Lower leg skin (tissue), 4 donors: ENCODE measurements around the gene COPZ2. TPM values are rescaled to one million over a fixed set of nuclear protein-coding genes. Genes with fewer than 3 reads are reported as not detected.

Source experiments
- DNase-seq, 2 donors: peaks; one replicate each; pipeline ENCODE4 v3.0.0-alpha.2; 2019; ENCODE audit warnings: low spot score in 2 of 2
- H3K4me3 ChIP-seq: fragments of 200-600 bp; sonication (generic); 2 replicates; pipeline ENCODE4 v1.5.1; 2017; ENCODE audit warnings: mild to moderate bottlenecking, low read depth; ENCODE audit not compliant: poor library complexity, severe bottlenecking
- CTCF ChIP-seq, 3 donors: fragments of 450-650 bp; IDR thresholded peaks; one replicate each; pipeline ENCODE4 v1.5.1; 2016; ENCODE audit warnings: antibody characterized with exemption in 3 of 3, mild to moderate bottlenecking in 3 of 3, moderate library complexity in 2 of 3
- POLR2A ChIP-seq, 2 donors: fragments of 450-650 bp; IDR thresholded peaks; one replicate each; pipeline ENCODE4 v1.6.1; 2016 to 2017; ENCODE audit warnings: antibody characterized with exemption in 2 of 2, mild to moderate bottlenecking in 1 of 2, moderate library complexity in 1 of 2
- WGBS, 2 donors: methylation state at CpG; one replicate each; pipeline ENCODE4 v1.1.5; 2018; 5-methylcytosine and 5-hydroxymethylcytosine counted together
- intact Hi-C: fragments of 100-400 bp; cut with DNase I; formaldehyde crosslinking; loops from one replicate; pipeline ENCODE4 v1.15.0; 2023; ENCODE audit warnings: low total_unique reads
- total RNA-seq, 4 donors: library from RNA; depleted of rRNA; stranded (reverse); fragments of >200 nt; gene quantifications; one replicate each; pipeline ENCODE4 v1.1.0, GENCODE V29; 2016

The COPZ2 gene
- total RNA-seq, 4 donors from 2014 or later, result 9.1 to 16.9 (median 12.9) TPM

- DNase-seq, result no peak
- TF ChIP-seq POLR2A (IDR thresholded peaks at IDR 0.05) (no peak), CTCF (IDR thresholded peaks at IDR 0.05) (no peak)
- 85 to 94% methylated on average over 6 of the region's 6 CpGs for WGBS, 2 donors
- intact Hi-C loops, result no loop called here
- H3K4me3 ChIP-seq, result no peak overlapping the region
These were observed 5.6 kb downstream of the COPZ2 start for GRCh38 chr17:48031966-48032365.

- intact Hi-C loops, result no loop called here
- no peak overlapping the region for H3K4me3 ChIP-seq
- WGBS, 2 donors, result 16 to 22% methylated on average over 5 of the region's 5 CpGs
- no peak for TF ChIP-seq POLR2A (IDR thresholded peaks at IDR 0.05)
- TF ChIP-seq CTCF (IDR thresholded peaks at IDR 0.05), result no peak
- DNase-seq, result no peak
These were observed 7.1 kb downstream of the COPZ2 start for GRCh38 chr17:48030531-48030930.

DNA sequence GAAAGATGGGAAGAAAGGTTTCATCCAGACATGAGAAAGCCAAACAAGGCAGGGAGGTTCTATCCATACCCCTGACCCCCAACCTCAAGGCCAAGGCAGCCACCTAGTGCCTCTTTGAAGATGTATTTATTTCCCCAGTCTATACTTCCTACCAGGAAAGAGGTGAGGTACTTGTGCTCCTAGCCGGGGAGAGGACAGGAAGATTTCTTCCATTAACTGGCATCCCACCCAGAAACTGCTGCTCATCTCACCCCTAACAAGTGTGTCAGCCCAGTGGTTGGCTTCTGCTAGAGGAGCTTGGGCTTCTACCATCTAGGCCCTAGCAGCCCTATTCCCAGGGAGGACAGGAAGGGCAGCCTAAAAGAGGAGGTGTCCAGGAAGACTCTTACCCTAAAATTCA is 8.9 kb downstream of the COPZ2 start:
- intact Hi-C loops, result loop anchor here (10.0 kb wide), 1 partner anchor 96 kb away; no protein-coding TSS in a partner anchor
- no peak for DNase-seq
- 85 to 87% methylated on average over 1 of the region's 1 CpG for WGBS, 2 donors
- no peak overlapping the region for H3K4me3 ChIP-seq
- no peak for TF ChIP-seq POLR2A (IDR thresholded peaks at IDR 0.05)
- TF ChIP-seq CTCF (IDR thresholded peaks at IDR 0.05), result no peak

DNA sequence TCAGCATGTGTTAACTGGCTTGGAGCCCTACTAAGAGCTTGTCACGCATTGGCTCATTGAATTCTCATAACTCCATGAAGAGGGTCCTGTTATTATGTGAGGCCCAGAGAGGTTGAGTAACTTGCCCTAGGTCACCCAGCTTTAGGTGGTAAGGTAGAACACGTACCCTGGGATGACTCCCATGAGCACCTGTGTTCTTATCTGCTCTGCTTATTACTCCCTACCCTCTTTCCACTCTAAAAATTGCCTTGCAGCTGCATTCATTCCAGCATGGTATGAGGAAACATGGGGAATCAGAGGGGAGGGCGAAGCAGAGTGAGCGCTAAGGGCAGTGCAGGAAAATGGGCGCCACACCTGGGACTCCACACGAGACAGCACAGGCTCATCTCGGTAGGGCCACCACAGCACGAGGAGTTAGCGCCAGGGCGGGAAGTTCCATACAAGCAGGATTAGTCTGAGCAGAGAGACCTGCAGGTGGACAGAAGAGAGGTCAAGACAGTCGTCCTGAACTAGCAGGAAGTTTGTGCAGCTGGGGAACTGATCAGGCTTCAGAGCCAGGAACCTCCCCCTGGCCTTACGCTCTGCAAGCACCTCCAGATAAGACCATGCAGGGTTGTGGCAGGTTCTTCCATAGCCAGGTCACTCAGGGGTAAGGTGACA is 10.1 kb downstream of the COPZ2 start:
- no peak overlapping the region for H3K4me3 ChIP-seq
- intact Hi-C loops, result loop anchor here (2.0 to 10.0 kb wide), 2 partner anchors 47 to 97 kb away; no protein-coding TSS in a partner anchor
- 80 to 89% methylated on average over 11 to 12 of the region's 12 CpGs for WGBS, 2 donors

GRCh38 chr17:48026502-48027321 is 10.9 kb downstream of the COPZ2 start:
- 15 to 18% methylated on average over 11 to 16 of the region's 18 CpGs for WGBS, 2 donors
- peak; percentile 88 to 97 for DNase-seq
- intact Hi-C loops, result loop anchor here (2.0 to 10.0 kb wide), 2 partner anchors 48 to 98 kb away; no protein-coding TSS in a partner anchor
- no peak overlapping the region for H3K4me3 ChIP-seq
- TF ChIP-seq POLR2A (IDR thresholded peaks at IDR 0.05), result no peak
- TF ChIP-seq CTCF (IDR thresholded peaks at IDR 0.05), result peak in 1 of 3 donors; percentile 66

More for the DNA sequence above, 10.1 kb downstream of the COPZ2 start:
- no peak for DNase-seq
- TF ChIP-seq POLR2A (IDR thresholded peaks at IDR 0.05), result no peak
- TF ChIP-seq CTCF (IDR thresholded peaks at IDR 0.05), result no peak
